GM18505 (cell line): ENCODE measurements around the gene SLC43A1.
A peak's percentile ranks its signal among the peaks of the same experiment; 100 is the strongest.
"Not testable (repeated sequence)": the region's sequence is repeated elsewhere in the genome, so short reads cannot be mapped to it uniquely, and the experiment has no call there.

Experiments used
- ATAC-seq: cut with Tn5 transposase; IDR thresholded peaks from one replicate; pipeline ENCODE4 v1.9.1; 2021; ENCODE audit not compliant: unreplicated experiment
- POLR2A ChIP-seq: IDR thresholded peaks from 4 replicates; pipeline ENCODE4 v1.6.1; 2011; ENCODE audit warnings: borderline replicate concordance; ENCODE audit not compliant: insufficient read depth, insufficient read length; ENCODE audit errors: extremely low read depth

The SLC43A1 gene

GRCh38 chr11:57539342-57539741 lies 23.8 kb upstream of the SLC43A1 start:
- no peak for ATAC-seq
- TF ChIP-seq POLR2A, result no peak

GRCh38 chr11:57536947-57537619 lies 21.6 kb upstream of the SLC43A1 start, which contains the start of gene SMTNL1:
SMTNL1 (plus strand) TSS chr11:57537595; CDS start chr11:57542643, 5,048 bp downstream.
- no peak for ATAC-seq
- TF ChIP-seq POLR2A, result no peak

- not testable (repeated sequence) for ATAC-seq
These were observed 18.9 kb upstream of the SLC43A1 start for GRCh38 chr11:57534449-57534848.

- ATAC-seq, result peak; percentile 98
- TF ChIP-seq POLR2A, result peak; percentile 71
These were observed 15.3 kb upstream of the SLC43A1 start, which contains the start of gene TIMM10 for GRCh38 chr11:57530596-57531507. TIMM10 (minus strand) TSS chr11:57530754; CDS start chr11:57530189, 565 bp downstream.

- ATAC-seq, result peak; percentile 3
- TF ChIP-seq POLR2A, result no peak
These were observed 14.7 kb upstream of the SLC43A1 start for GRCh38 chr11:57530215-57530595.

- no peak for ATAC-seq
- no peak for TF ChIP-seq POLR2A
These were observed 13.5 kb upstream of the SLC43A1 start for GRCh38 chr11:57529012-57529411.

- no peak for TF ChIP-seq POLR2A
- ATAC-seq, result no peak
These were observed 11.6 kb upstream of the SLC43A1 start for GRCh38 chr11:57527056-57527631.

GRCh38 chr11:57523419-57523818 lies 7.9 kb upstream of the SLC43A1 start:
- no peak for ATAC-seq
- no peak for TF ChIP-seq POLR2A

GRCh38 chr11:57521116-57521515 lies 5.6 kb upstream of the SLC43A1 start:
- ATAC-seq, result no peak

GRCh38 chr11:57516061-57516443 lies 550 bp upstream of the SLC43A1 start:
- TF ChIP-seq POLR2A, result no peak
- no peak for ATAC-seq

More at GRCh38 chr11:57521116-57521515, 5.6 kb upstream of the SLC43A1 start:
- TF ChIP-seq POLR2A, result no peak

- peak; percentile 16 for TF ChIP-seq POLR2A
- ATAC-seq, result peak; percentile 37
These were observed 767 bp downstream of the SLC43A1 start for GRCh38 chr11:57514538-57515331.

- no peak for TF ChIP-seq POLR2A
- ATAC-seq, result peak; percentile 46
These were observed 1.5 kb downstream of the SLC43A1 start for GRCh38 chr11:57513911-57514537.

GRCh38 chr11:57513452-57513795 lies 2.1 kb downstream of the SLC43A1 start:
- no peak for TF ChIP-seq POLR2A
- no peak for ATAC-seq
